ENCODE results near the gene TMEM117.

DNA sequence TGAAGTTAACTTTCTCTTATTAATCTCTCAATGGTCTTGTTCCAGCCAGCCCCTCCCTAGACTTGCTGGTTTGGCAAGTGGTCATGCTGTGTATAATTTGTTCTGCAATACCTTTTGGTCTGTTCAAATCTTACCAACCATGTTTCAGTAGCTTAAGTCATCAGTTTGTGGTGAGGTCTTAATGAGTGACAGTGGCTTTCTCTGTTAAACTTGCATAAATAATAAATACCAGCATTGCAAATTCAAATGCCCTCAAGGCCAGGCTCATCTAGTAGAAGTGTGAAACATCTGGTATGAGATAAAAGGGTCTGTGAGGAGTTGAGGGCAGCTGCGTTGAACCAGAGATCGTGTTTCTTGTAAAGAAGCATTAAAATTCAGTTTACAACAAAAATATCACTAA is 319.5 kb downstream of the TMEM117 start:
- TF ChIP-seq, protein P1, sequence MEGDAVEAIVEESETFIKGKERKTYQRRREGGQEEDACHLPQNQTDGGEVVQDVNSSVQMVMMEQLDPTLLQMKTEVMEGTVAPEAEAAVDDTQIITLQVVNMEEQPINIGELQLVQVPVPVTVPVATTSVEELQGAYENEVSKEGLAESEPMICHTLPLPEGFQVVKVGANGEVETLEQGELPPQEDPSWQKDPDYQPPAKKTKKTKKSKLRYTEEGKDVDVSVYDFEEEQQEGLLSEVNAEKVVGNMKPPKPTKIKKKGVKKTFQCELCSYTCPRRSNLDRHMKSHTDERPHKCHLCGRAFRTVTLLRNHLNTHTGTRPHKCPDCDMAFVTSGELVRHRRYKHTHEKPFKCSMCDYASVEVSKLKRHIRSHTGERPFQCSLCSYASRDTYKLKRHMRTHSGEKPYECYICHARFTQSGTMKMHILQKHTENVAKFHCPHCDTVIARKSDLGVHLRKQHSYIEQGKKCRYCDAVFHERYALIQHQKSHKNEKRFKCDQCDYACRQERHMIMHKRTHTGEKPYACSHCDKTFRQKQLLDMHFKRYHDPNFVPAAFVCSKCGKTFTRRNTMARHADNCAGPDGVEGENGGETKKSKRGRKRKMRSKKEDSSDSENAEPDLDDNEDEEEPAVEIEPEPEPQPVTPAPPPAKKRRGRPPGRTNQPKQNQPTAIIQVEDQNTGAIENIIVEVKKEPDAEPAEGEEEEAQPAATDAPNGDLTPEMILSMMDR (IDR thresholded peaks at IDR 0.05; ENCODE audit: low read length): no peak
- no peak for TF ChIP-seq EZH2 (IDR thresholded peaks at IDR 0.05; ENCODE audit: borderline replicate concordance, low read length)

Data from OCI-LY1 (cell line).